IMR-90 (cell line): ENCODE results near the gene AKT3. TPM values are rescaled to one million over a fixed set of nuclear protein-coding genes. Genes with fewer than 3 reads are reported as not detected.

Experiments used
- ATAC-seq: fragments of 200-7000 bp; cut with Tn5 transposase; 2 replicates; pipeline ENCODE4 v1.9.1; 2020; ENCODE audit warnings: low read depth, mild to moderate bottlenecking, moderate library complexity
- BruUV-seq: library from RNA; stranded (reverse); fragments of 400-500 nt; replicated peaks from 2 replicates; lab custom pipeline; 2021; lab: Mats Ljungman, UMichigan
- CTCF ChIA-PET: fragments of 300-600 bp; formaldehyde crosslinking; extraction: SDS; loops from one replicate; lab custom pipeline; 2021; ENCODE audit warnings: antibody characterized with exemption; lab: Yijun Ruan, JAX
- POLR2A ChIA-PET: fragments of 300-600 bp; sonication (Branson Sonifier 250); formaldehyde crosslinking; loops from one replicate; lab custom pipeline; 2022; ENCODE audit warnings: antibody characterized with exemption; ENCODE audit not compliant: unreplicated experiment; lab: Charles Lee
- DNase-seq: peaks from one replicate; pipeline ENCODE4 v3.0.0; 2013
- H2AFZ ChIP-seq: replicated peaks from 2 replicates; pipeline ENCODE3; 2013; ENCODE audit warnings: low read length, mild to moderate bottlenecking; ENCODE audit not compliant: poor library complexity
- H2AK5ac ChIP-seq: 2 replicates; pipeline ENCODE4 v1.6.1; 2013; ENCODE audit warnings: low read depth, low read length, inconsistent platforms
- H2AK9ac ChIP-seq: replicated peaks from 2 replicates; pipeline ENCODE3; 2013; ENCODE audit warnings: mild to moderate bottlenecking, low read depth, low read length, moderate library complexity; ENCODE audit not compliant: poor library complexity
- H2BK120ac ChIP-seq: 2 replicates; pipeline ENCODE4 v1.6.1; 2013; ENCODE audit warnings: low read depth, low read length, inconsistent platforms
- H2BK15ac ChIP-seq: 3 replicates; pipeline ENCODE4 v1.6.1; 2013; ENCODE audit warnings: low read depth, low read length, inconsistent platforms
- H2BK20ac ChIP-seq: 2 replicates; pipeline ENCODE4 v1.6.1; 2013; ENCODE audit warnings: low read depth, mild to moderate bottlenecking, inconsistent platforms, low read length, moderate library complexity
- H2BK5ac ChIP-seq: 2 replicates; pipeline ENCODE4 v1.6.1; 2013; ENCODE audit warnings: mild to moderate bottlenecking, low read depth, low read length, inconsistent platforms; ENCODE audit not compliant: poor library complexity, severe bottlenecking
- H3K14ac ChIP-seq: replicated peaks from 2 replicates; pipeline ENCODE4 v1.6.1; 2013; ENCODE audit warnings: low read depth, low read length, inconsistent platforms
- H3K18ac ChIP-seq: 2 replicates; pipeline ENCODE4 v1.6.1; 2013; ENCODE audit warnings: low read depth, low read length, control low read depth
- H3K23ac ChIP-seq: 2 replicates; pipeline ENCODE4 v1.6.1; 2013; ENCODE audit warnings: low read depth, low read length, inconsistent platforms
- H3K27ac ChIP-seq: 2 replicates; pipeline ENCODE4 v1.5.1; 2013; ENCODE audit warnings: mild to moderate bottlenecking, control low read depth, low read length; ENCODE audit not compliant: insufficient read depth
- H3K27me3 ChIP-seq: 2 replicates; pipeline ENCODE4 v1.6.1; 2013; ENCODE audit warnings: low read length; ENCODE audit not compliant: control insufficient read depth, insufficient read depth
- H3K36me3 ChIP-seq: 2 replicates; pipeline ENCODE4 v1.6.1; 2013; ENCODE audit warnings: low read length, mixed read lengths; ENCODE audit not compliant: control insufficient read depth, insufficient read depth
- H3K4ac ChIP-seq: 2 replicates; pipeline ENCODE4 v1.6.1; 2013; ENCODE audit warnings: low read depth, low read length, inconsistent platforms
- H3K4me1 ChIP-seq: 2 replicates; pipeline ENCODE4 v1.6.1; 2013; ENCODE audit warnings: low read length, mixed read lengths; ENCODE audit not compliant: control insufficient read depth, insufficient read depth
- H3K4me2 ChIP-seq: 2 replicates; pipeline ENCODE4 v1.6.1; 2013; ENCODE audit warnings: low read depth, mild to moderate bottlenecking, control low read depth, low read length, moderate library complexity
- H3K4me3 ChIP-seq: 2 replicates; pipeline ENCODE4 v1.5.1; 2013; ENCODE audit warnings: low read depth, mild to moderate bottlenecking, control low read depth, low read length, moderate library complexity; ENCODE audit not compliant: insufficient read depth
- H3K56ac ChIP-seq: 2 replicates; pipeline ENCODE4 v1.6.1; 2013; ENCODE audit warnings: low read length, inconsistent platforms; ENCODE audit not compliant: insufficient read depth; ENCODE audit errors: extremely low read depth
- H3K79me1 ChIP-seq, 2 experiments: 2 replicates each; pipeline ENCODE4 v1.6.1; 2013; ENCODE audit warnings: low read length in 2 of 2, inconsistent platforms in 1 of 2, low read depth in 1 of 2
- H3K9ac ChIP-seq: 2 replicates; pipeline ENCODE4 v1.6.1; 2013; ENCODE audit warnings: low read depth, low read length, control low read depth
- H3K9me1 ChIP-seq: 2 replicates; pipeline ENCODE4 v1.6.1; 2013; ENCODE audit warnings: low read length, inconsistent platforms; ENCODE audit not compliant: insufficient read depth
- H3K9me3 ChIP-seq: 2 replicates; pipeline ENCODE4 v1.6.1; 2013; ENCODE audit warnings: low read length; ENCODE audit not compliant: control insufficient read depth, insufficient read depth
- H4K20me1 ChIP-seq: 2 replicates; pipeline ENCODE4 v1.6.1; 2013; ENCODE audit warnings: low read length, inconsistent platforms; ENCODE audit not compliant: insufficient read depth
- H4K5ac ChIP-seq: 2 replicates; pipeline ENCODE4 v1.6.1; 2013; ENCODE audit warnings: mild to moderate bottlenecking, low read depth, low read length, control low read depth
- H4K8ac ChIP-seq, 2 experiments: 2 replicates each; pipeline ENCODE4 v1.6.1; 2013; ENCODE audit warnings: low read depth in 2 of 2, low read length in 2 of 2, control low read depth in 1 of 2, inconsistent platforms in 1 of 2
- H4K91ac ChIP-seq: 2 replicates; pipeline ENCODE4 v1.6.1; 2013; ENCODE audit warnings: low read depth, low read length, inconsistent platforms; ENCODE audit not compliant: insufficient read depth
- BHLHE40 ChIP-seq: fragments of 150-350 bp; IDR thresholded peaks from 2 replicates; pipeline ENCODE4 v1.6.1; 2016; ENCODE audit warnings: mild to moderate bottlenecking, low read depth, low read length
- CHD1 ChIP-seq: IDR thresholded peaks from 2 replicates; pipeline ENCODE4 v1.6.1; 2012; ENCODE audit warnings: low read depth, low read length, improper control_type of control experiment
- MAFK ChIP-seq: IDR thresholded peaks from 2 replicates; pipeline ENCODE4 v1.6.1; 2012; ENCODE audit warnings: low read depth, low read length, improper control_type of control experiment
- RCOR1 ChIP-seq: IDR thresholded peaks from 2 replicates; pipeline ENCODE4 v1.6.1; 2012; ENCODE audit warnings: mild to moderate bottlenecking, low read length, improper control_type of control experiment; ENCODE audit not compliant: insufficient replicate concordance
- RFX5 ChIP-seq: IDR thresholded peaks from 2 replicates; pipeline ENCODE4 v1.8.0; 2012; ENCODE audit warnings: low read depth, mild to moderate bottlenecking, low read length, moderate library complexity
- USF2 ChIP-seq: fragments of 150-350 bp; IDR thresholded peaks from 2 replicates; pipeline ENCODE4 v1.6.1; 2017; ENCODE audit warnings: mild to moderate bottlenecking, antibody characterized with exemption, low read length, low read depth
- WGBS, 2 experiments: methylation state at CpG; one replicate each; pipeline versions ENCODE4 v1.1.5 to v1.1.7; 2013; ENCODE audit warnings: missing lambda C conversion rate in 2 of 2; ENCODE audit not compliant: insufficient read length in 1 of 2; ENCODE audit errors: extremely low coverage in 2 of 2; 5-methylcytosine and 5-hydroxymethylcytosine counted together
- dilution Hi-C: fragments of 300-500 bp; cut with HindIII; formaldehyde crosslinking; loops from one replicate; pipeline ENCODE4 v1.14.3; 2018; ENCODE audit warnings: low sequenced_read_pairs; ENCODE audit not compliant: unreplicated experiment
- in situ Hi-C: fragments of 300-500 bp; cut with MboI; formaldehyde crosslinking; loops from 3 replicates; pipeline ENCODE4 v1.14.3; 2019; ENCODE audit warnings: low sequenced_read_pairs, inconsistent platforms, mixed read lengths
- intact Hi-C: fragments of 100-400 bp; cut with micrococcal nuclease; formaldehyde crosslinking; loops from 2 replicates; pipeline ENCODE4 v1.10.0; 2022
- polyA plus RNA-seq, 3 experiments: library from polyadenylated mRNA; depleted of rRNA; stranded (reverse); fragments of >200 nt; gene quantifications; 2 replicates each; pipeline ENCODE4 v1.2.3, GENCODE V29; 2012; ENCODE audit warnings: low replicate concordance in 1 of 3
- total RNA-seq: library from RNA; depleted of rRNA; stranded (reverse); fragments of >200 nt; gene quantifications from 2 replicates; pipeline ENCODE4 v1.2.3, GENCODE V29; 2012

The AKT3 gene
- total and polyA plus RNA-seq, 2 of the 4 experiments (the other 2 are of a cell fraction), result 15.2 to 19.4 TPM

GRCh38 chr1:243837907-243838535 lies 12.0 kb downstream of the AKT3 start:
- no peak overlapping the region for H4K8ac ChIP-seq
- H3K14ac ChIP-seq, result no peak overlapping the region
- H3K79me1 ChIP-seq, result peaks cover 18 to 43% of the 10 kb centered on the region in 2 experiments
- no peak overlapping the region for H3K4ac ChIP-seq
- peaks cover 2% of the 10 kb centered on the region; the same call in 1 of the 2 replicates for H3K36me3 ChIP-seq
- no peak overlapping the region for H3K4me2 ChIP-seq
- ATAC-seq, result no peak
- no peak for DNase-seq
- no peak overlapping the region for H4K91ac ChIP-seq
- H2BK15ac ChIP-seq, result no peak overlapping the region
- H2AFZ ChIP-seq, result no peak overlapping the region
- BruUV-seq, result no TSS peak
- no peaks in the 10 kb centered on the region for H3K9me1 ChIP-seq
- in situ Hi-C loops (no loop called here), dilution Hi-C loops (no loop called here), intact Hi-C loops (no loop called here)
- no peak overlapping the region for H3K27ac ChIP-seq
- no peak overlapping the region for H2AK9ac ChIP-seq
- H4K5ac ChIP-seq, result no peak overlapping the region
- TF ChIP-seq USF2 (no peak), RFX5 (no peak), CHD1 (no peak), RCOR1 (no peak), BHLHE40 (no peak), MAFK (no peak)
- H3K56ac ChIP-seq, result no peak overlapping the region
- H3K18ac ChIP-seq, result no peak overlapping the region
- no peak overlapping the region for H2AK5ac ChIP-seq
- ChIA-PET CTCF (interaction anchor here (0.6 kb wide), 1 partner anchor 29 kb away, joined by 3 read pairs; no protein-coding TSS in a partner anchor), POLR2A (no interaction called here)
- H3K9me3 ChIP-seq, result no peaks in the 10 kb centered on the region
- no peak overlapping the region for H3K9ac ChIP-seq
- no CpG with 5 or more reads among the region's 1 CpG for WGBS, 2 experiments
- peaks cover 5% of the 10 kb centered on the region; the same call in 1 of the 2 replicates for H3K4me1 ChIP-seq
- no peak overlapping the region for H2BK20ac ChIP-seq
- no peaks in the 10 kb centered on the region for H3K27me3 ChIP-seq
- peaks cover 10% of the 10 kb centered on the region for H4K20me1 ChIP-seq
- no peak overlapping the region for H2BK5ac ChIP-seq
- H2BK120ac ChIP-seq, result no peak overlapping the region
- H3K4me3 ChIP-seq, result no peak overlapping the region
- no peak overlapping the region for H3K23ac ChIP-seq
